ENCODE measurements around the gene MACROH2A2.
"Not testable (repeated sequence)": the region's sequence is repeated elsewhere in the genome, so short reads cannot be mapped to it uniquely, and the experiment has no call there.

The MACROH2A2 gene

GRCh38 chr10:70038923-70039322 lies 13.7 kb upstream of the MACROH2A2 start:
- TF ChIP-seq CTCF (IDR thresholded peaks at IDR 0.05; ENCODE audit: low read depth, low read length), result no peak
- in situ Hi-C loops (cut with HindIII; ENCODE audit: low sequenced_read_pairs), result no loop called here
- no peak for DNase-seq (ENCODE audit: low read depth, low spot score)
- H3K4me3 ChIP-seq (ENCODE audit: low read depth, low read length), result no peak overlapping the region

- DNase-seq (ENCODE audit: low read depth, low spot score), result no peak
- TF ChIP-seq CTCF (IDR thresholded peaks at IDR 0.05; ENCODE audit: low read depth, low read length), result no peak
- H3K4me3 ChIP-seq (ENCODE audit: low read depth, low read length), result no peak overlapping the region
- in situ Hi-C loops (cut with HindIII; ENCODE audit: low sequenced_read_pairs), result no loop called here
Observed at GRCh38 chr10:70041016-70041415, 11.6 kb upstream of the MACROH2A2 start.

GRCh38 chr10:70041739-70042138 lies 10.9 kb upstream of the MACROH2A2 start:
- in situ Hi-C loops (cut with HindIII; ENCODE audit: low sequenced_read_pairs), result not testable (repeated sequence)

GRCh38 chr10:70047066-70047465 lies 5.6 kb upstream of the MACROH2A2 start:
- DNase-seq (ENCODE audit: low read depth, low spot score); in situ Hi-C loops (cut with HindIII; ENCODE audit: low sequenced_read_pairs); H3K4me3 ChIP-seq (ENCODE audit: low read depth, low read length): not testable (repeated sequence)

More at GRCh38 chr10:70041739-70042138, 10.9 kb upstream of the MACROH2A2 start:
- not testable (repeated sequence) for DNase-seq (ENCODE audit: low read depth, low spot score); H3K4me3 ChIP-seq (ENCODE audit: low read depth, low read length)

GRCh38 chr10:70048030-70048723 lies 4.5 kb upstream of the MACROH2A2 start:
- no peak for DNase-seq (ENCODE audit: low read depth, low spot score)

GRCh38 chr10:70051848-70052247 lies 798 bp upstream of the MACROH2A2 start:
- TF ChIP-seq CTCF (IDR thresholded peaks at IDR 0.05; ENCODE audit: low read depth, low read length), result no peak
- no peak for DNase-seq (ENCODE audit: low read depth, low spot score)
- peak overlapping the region; percentile 76 for H3K4me3 ChIP-seq (ENCODE audit: low read depth, low read length)
- in situ Hi-C loops (cut with HindIII; ENCODE audit: low sequenced_read_pairs), result no loop called here

More at GRCh38 chr10:70048030-70048723, 4.5 kb upstream of the MACROH2A2 start:
- in situ Hi-C loops (cut with HindIII; ENCODE audit: low sequenced_read_pairs), result no loop called here
- H3K4me3 ChIP-seq (ENCODE audit: low read depth, low read length), result no peak overlapping the region
- TF ChIP-seq CTCF (IDR thresholded peaks at IDR 0.05; ENCODE audit: low read depth, low read length), result no peak

- no peak for TF ChIP-seq CTCF (IDR thresholded peaks at IDR 0.05; ENCODE audit: low read depth, low read length)
- DNase-seq (ENCODE audit: low read depth, low spot score), result peak; percentile 23
- H3K4me3 ChIP-seq (ENCODE audit: low read depth, low read length), result peak overlapping the region; percentile 76
- in situ Hi-C loops (cut with HindIII; ENCODE audit: low sequenced_read_pairs), result no loop called here
Observed at GRCh38 chr10:70053218-70053840, 683 bp downstream of the MACROH2A2 start.
